GM18498 (cell line): Measurements from ENCODE around the gene DVL1.
"Not testable (repeated sequence)": the region's sequence is repeated elsewhere in the genome, so short reads cannot be mapped to it uniquely, and the experiment has no call there.

Experiments
- ATAC-seq: cut with Tn5 transposase; IDR thresholded peaks from one replicate; pipeline ENCODE4 v1.9.1; 2021; ENCODE audit warnings: mild to moderate bottlenecking, moderate library complexity; ENCODE audit not compliant: unreplicated experiment

The DVL1 gene

GRCh38 chr1:1328254-1328653, 21.0 kb downstream of the DVL1 start:
- ATAC-seq: no peak

DNA sequence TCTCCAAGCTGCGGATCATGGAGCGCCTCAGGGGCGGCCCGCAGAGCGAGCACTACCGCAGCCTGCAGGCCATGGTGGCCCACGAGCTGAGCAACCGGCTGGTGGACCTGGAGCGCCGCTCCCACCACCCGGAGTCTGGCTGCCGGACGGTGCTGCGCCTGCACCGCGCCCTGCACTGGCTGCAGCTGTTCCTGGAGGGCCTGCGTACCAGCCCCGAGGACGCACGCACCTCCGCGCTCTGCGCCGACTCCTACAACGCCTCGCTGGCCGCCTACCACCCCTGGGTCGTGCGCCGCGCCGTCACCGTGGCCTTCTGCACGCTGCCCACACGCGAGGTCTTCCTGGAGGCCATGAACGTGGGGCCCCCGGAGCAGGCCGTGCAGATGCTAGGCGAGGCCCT, 21.9 kb downstream of the DVL1 start:
- ATAC-seq: no peak

- no peak for ATAC-seq
Measured at GRCh38 chr1:1326075-1326605, 23.1 kb downstream of the DVL1 start.

GRCh38 chr1:1325288-1326074, 23.7 kb downstream of the DVL1 start:
- ATAC-seq: no peak

GRCh38 chr1:1324524-1325287, 24.5 kb downstream of the DVL1 start, which contains the start of the genes CPTP and INTS11:
Gene CPTP, plus strand, starts transcription at chr1:1324802. Its CDS starts 2,109 bp downstream, at chr1:1326911.
Gene INTS11, minus strand, starts transcription at chr1:1324660. Its CDS starts 52 bp downstream, at chr1:1324608.
- ATAC-seq: peak; percentile 80

DNA sequence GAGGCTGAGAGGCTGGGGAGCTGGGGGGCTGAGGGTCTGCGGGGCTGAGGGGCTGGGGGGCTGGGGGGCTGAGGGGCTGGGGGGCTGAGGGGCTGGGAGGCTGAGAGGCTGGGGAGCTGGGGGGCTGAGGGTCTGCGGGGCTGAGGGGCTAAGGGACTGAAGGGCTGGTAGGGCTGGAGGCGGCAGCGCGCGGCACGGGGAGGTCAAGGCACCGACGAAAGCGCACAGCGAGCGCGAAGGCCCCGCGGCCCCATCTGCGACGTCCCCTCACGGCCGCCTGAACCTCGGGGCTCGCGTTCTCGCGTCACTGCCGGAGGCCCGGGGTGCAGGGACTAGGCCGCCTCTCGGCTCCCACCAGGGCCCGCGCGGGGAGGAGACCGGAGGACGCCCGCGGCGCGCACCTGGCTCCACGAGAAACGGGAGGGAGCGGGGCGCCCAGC, 25.1 kb downstream of the DVL1 start:
- ATAC-seq: peak; percentile 32

- no peak for ATAC-seq
Measured at GRCh38 chr1:1322952-1323351, 26.3 kb downstream of the DVL1 start.

DNA sequence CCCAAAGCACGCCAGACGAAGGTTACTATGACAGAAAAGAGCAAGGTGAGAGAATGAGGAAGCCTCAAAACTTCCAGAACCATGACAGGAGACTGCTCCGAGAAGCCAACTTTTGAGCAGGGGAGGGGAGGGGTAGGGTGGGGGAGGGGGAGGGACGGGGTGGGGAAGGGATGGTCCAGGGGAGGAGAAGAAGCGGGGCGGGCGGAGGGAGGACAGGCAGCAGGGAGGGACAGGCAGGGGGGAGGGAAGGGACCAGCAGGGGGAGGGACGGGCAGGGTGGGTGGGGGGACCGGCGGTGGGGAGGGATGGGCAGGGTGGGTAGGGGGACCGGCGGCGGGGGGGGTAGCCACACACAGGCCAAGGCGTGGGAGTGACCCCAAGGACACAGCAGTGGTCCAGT, 26.8 kb downstream of the DVL1 start:
- no peak for ATAC-seq

DNA sequence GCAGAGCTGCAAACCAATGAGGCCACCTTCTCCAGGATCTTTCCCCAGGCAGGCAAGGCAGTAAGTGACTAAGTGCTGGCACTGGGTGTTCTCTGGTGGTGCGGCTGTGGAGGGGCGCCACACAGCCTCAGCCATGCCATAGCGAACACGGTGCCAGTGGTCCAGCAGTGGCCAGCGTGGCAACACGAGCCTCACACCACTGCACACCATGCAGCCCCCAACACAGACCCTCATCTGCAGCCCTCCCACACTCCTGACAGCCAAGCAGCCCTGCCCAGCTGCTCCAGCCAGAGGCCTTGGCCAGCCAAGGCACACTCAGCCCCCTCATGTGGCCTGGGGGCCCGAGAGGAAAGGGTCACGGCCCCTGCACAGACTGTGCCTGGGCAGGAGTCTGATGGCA, 27.7 kb downstream of the DVL1 start:
- ATAC-seq: no peak

DNA sequence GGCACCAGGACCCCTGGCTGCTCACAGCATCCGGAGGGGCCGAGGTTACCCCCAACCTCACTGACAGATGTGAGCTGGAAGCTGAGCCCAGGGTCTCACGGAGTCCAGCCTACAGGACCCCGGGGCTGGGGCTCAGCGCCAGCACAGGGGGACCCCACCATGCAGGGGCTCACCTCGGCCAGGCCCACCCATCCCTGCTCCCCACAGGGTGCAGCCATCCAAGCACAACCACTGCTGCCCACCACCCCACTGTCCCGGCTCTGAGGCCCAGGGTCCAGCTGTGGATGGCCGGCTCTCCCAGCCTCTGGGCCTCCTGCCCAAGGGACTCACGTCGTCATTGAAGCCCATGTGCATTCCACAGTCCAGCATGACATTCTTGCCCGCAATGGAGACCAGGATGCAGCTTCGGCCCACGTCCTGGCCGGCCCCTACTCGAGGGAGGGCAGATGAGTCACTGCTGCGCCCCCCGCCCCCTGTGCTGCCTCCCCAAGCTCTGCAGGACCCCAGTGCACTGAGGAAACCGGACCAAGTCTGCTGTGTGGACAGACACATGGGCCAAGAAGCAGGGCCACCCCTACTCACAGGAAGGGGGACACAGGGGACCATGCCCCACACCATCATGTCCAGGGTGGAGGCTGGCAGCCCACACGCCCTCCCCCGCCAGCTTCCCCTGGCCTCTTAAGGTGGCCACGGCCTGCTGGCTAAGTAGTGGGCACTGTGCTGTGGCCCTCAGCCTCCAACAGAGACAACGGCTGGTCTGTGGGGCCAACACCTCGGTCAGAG, 28.4 kb downstream of the DVL1 start:
- no peak for ATAC-seq

DNA sequence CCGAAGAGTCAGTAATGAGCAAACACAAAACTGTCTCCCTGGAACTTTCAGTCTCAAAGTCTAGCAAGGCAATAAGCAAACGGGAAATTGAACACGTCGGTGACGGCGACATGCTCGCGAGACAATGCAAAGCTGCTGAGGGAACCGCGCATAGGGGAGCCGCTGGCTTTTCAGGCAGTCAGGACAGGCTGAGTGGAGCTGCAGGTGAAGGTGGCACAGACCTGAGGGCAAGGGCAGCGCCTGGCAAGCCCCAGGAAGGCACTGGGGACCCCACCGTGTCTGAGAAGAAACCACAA, 29.6 kb downstream of the DVL1 start:
- no peak for ATAC-seq

DNA sequence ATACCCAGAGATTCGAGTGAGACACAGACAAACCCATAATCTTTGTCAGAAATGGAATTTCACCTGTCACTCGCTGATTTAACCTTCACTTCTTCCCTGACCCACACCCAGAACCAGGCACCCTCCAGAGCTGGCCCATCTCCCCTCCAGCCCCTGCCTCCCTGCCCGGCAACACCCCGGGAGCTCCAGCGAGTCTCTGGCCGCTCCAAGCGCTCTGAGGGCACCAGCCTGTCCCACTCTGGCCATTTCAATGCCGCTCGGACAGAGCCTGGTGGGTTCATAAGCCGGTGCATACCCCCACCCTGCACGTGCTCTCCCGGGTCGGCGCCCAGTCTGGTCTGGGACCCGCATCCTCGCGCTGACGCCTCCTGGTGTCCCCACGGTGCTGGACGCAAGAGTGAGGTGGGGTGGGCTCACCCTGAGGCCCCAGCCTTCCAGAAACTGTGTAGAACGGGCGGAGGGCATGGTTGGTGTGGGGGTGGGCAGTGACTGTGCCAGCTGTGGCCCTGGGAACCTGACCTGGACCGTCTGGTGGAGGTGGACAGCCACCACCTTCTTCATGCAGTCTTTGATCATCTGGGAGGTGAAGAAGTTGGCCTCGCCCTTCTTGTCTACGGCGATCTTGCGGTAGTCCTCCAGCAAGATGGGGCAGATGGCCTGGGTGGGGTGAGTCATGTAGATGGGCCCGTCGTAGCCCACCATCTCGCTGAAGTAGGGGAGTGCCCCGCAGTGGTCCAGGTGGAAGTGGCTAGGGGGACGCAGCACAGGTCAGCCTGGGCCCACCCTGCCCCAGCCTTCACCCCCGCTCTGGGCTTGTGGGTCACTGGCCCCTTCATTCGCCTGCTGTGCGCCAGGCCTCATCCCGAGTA, 30.2 kb downstream of the DVL1 start:
- ATAC-seq: no peak

GRCh38 chr1:1318131-1318652, 31.0 kb downstream of the DVL1 start:
- ATAC-seq: no peak

- no peak for ATAC-seq
Measured at GRCh38 chr1:1317420-1317819, 31.8 kb downstream of the DVL1 start.

DNA sequence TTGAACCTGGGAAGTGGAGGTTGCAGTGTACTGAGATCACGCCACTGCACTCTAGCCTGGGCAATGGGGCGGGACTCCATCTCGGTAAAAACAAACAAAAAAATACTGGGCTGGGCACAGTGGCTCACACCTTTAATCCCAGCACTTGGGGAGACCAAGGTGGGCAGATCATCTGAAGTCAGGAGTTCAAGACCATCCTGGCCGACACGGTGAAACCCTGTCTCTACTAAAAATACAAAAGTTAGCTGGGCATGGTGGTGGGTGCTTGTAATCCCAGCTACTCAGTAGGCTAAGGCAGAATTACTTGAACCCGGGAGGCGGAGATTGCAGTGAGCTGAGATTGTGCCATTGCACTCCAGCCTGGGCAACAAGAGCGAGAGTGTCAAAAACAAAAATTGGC, 33.0 kb downstream of the DVL1 start:
- ATAC-seq: not testable (repeated sequence)

- ATAC-seq: no peak
Measured at GRCh38 chr1:1315435-1315954, 33.7 kb downstream of the DVL1 start.

DNA sequence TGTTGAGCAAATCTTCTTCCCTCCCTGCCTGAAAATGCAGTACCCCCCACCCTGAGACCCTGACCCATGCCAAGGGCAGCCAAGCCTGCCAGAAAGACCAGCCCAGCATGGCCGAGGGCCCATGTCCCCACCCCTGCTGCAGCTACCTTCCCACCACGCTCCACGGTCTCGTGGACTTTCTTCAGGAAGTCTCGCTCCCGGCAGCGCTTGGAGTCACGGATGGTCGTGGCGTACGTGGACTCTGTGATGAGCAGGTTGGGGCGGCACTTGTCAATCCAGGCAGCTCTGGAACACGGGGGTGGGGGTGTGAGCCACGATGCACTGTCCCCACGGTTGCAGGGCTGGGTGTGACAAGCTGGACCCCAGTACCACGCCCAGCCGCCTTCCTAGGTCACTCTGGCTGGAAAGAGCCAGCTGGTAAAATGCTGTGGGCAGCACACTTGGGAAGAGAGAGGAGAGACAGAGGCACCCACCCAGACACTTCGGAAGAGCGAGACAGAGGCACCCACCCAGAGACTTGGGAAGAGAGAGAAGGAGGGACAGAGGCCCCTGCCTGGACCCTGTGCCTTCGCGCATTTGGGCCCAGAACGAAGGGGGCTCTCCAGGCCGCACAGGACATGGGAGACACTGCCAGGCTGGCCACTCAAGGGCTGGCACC, 34.4 kb downstream of the DVL1 start:
- no peak for ATAC-seq

DNA sequence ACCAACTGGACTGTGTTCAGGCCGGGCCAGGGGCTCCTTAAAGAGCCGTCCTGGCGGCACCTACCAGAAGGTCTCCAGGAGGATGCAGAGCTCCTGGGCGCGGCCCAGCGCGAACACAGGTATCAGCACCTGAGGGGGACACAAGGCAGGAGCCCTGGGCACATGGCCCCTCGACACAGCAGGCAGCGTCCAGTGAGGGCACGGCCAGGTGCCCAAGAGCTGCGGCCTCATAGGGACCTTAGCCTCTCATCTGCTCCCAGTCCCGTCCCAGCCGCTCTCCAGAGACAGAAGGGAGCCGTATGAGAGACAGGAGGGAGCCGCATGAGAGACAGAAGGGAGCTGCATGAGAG, 35.0 kb downstream of the DVL1 start:
- ATAC-seq: no peak

GRCh38 chr1:1313500-1314236, 35.5 kb downstream of the DVL1 start:
- no peak for ATAC-seq
